ENCODE data around the gene IL17C.
"Not testable (repeated sequence)": the region's sequence is repeated elsewhere in the genome, so short reads cannot be mapped to it uniquely, and the experiment has no call there.

IL17C gene

GRCh38 chr16:88638323-88639230 is at the start of gene IL17C:
Gene IL17C, plus strand, starts transcription at chr16:88638572. Its CDS starts 70 bp downstream, at chr16:88638642.
- no peak for DNase-seq (ENCODE audit: low read depth)

- no peak for DNase-seq (ENCODE audit: low read depth)
Observed at GRCh38 chr16:88588754-88589153, 49.6 kb upstream of the IL17C start.

- DNase-seq (ENCODE audit: low read depth): no peak
Observed at GRCh38 chr16:88589441-88589840, 48.9 kb upstream of the IL17C start.

GRCh38 chr16:88591577-88592021 is 46.8 kb upstream of the IL17C start:
- no peak for DNase-seq (ENCODE audit: low read depth)

- no peak for DNase-seq (ENCODE audit: low read depth)
Observed at GRCh38 chr16:88593061-88593460, 45.3 kb upstream of the IL17C start.

- DNase-seq (ENCODE audit: low read depth): no peak
Observed at GRCh38 chr16:88593489-88593888, 44.9 kb upstream of the IL17C start.

GRCh38 chr16:88593910-88594309 is 44.5 kb upstream of the IL17C start:
- DNase-seq (ENCODE audit: low read depth): no peak

- no peak for DNase-seq (ENCODE audit: low read depth)
Observed at GRCh38 chr16:88595101-88595500, 43.3 kb upstream of the IL17C start.

GRCh38 chr16:88595921-88596320 is 42.5 kb upstream of the IL17C start:
- DNase-seq (ENCODE audit: low read depth): no peak

- no peak for DNase-seq (ENCODE audit: low read depth)
Observed at GRCh38 chr16:88596483-88596882, 41.9 kb upstream of the IL17C start.

GRCh38 chr16:88597856-88598491 is 40.4 kb upstream of the IL17C start:
- no peak for DNase-seq (ENCODE audit: low read depth)

GRCh38 chr16:88599092-88599733 is 39.2 kb upstream of the IL17C start:
- no peak for DNase-seq (ENCODE audit: low read depth)

GRCh38 chr16:88599825-88600538 is 38.4 kb upstream of the IL17C start:
- no peak for DNase-seq (ENCODE audit: low read depth)

- no peak for DNase-seq (ENCODE audit: low read depth)
Observed at GRCh38 chr16:88600539-88600896, 37.9 kb upstream of the IL17C start.

- DNase-seq (ENCODE audit: low read depth): no peak
Observed at GRCh38 chr16:88601313-88602036, 36.9 kb upstream of the IL17C start.

- DNase-seq (ENCODE audit: low read depth): no peak
Observed at GRCh38 chr16:88602091-88602490, 36.3 kb upstream of the IL17C start.

- no peak for DNase-seq (ENCODE audit: low read depth)
Observed at GRCh38 chr16:88605186-88606147, 32.9 kb upstream of the IL17C start.

- DNase-seq (ENCODE audit: low read depth): no peak
Observed at GRCh38 chr16:88606148-88606757, 32.1 kb upstream of the IL17C start.

- DNase-seq (ENCODE audit: low read depth): no peak
Observed at GRCh38 chr16:88608076-88608475, 30.3 kb upstream of the IL17C start.

- DNase-seq (ENCODE audit: low read depth): not testable (repeated sequence)
Observed at GRCh38 chr16:88609426-88609825, 28.9 kb upstream of the IL17C start.

Measured in non-pigmented ciliary epithelial cell (primary cell).